ENCODE measurements around the gene CNST.

GRCh38 chr1:246617768-246618167 is 51.5 kb downstream of the CNST start:
- TF ChIP-seq POLR2A (IDR thresholded peaks at IDR 0.05; ENCODE audit: insufficient read depth in 1 of 2, low read depth in 2 of 2, low read length in 2 of 2) (no peak), ATF6 (CRISPR knock-in tag; conservative IDR thresholded peaks at IDR 0.05) (no peak), POLR2AphosphoS5 (IDR thresholded peaks at IDR 0.05; ENCODE audit: low read depth, low read length) (no peak), SP2 (CRISPR knock-in tag; IDR thresholded peaks at IDR 0.05) (no peak), SRF (IDR thresholded peaks at IDR 0.05; ENCODE audit: low read depth, low read length) (no peak)

Data from HepG2 (cell line).